ENCODE data around the gene GPBAR1.

GPBAR1 gene

DNA sequence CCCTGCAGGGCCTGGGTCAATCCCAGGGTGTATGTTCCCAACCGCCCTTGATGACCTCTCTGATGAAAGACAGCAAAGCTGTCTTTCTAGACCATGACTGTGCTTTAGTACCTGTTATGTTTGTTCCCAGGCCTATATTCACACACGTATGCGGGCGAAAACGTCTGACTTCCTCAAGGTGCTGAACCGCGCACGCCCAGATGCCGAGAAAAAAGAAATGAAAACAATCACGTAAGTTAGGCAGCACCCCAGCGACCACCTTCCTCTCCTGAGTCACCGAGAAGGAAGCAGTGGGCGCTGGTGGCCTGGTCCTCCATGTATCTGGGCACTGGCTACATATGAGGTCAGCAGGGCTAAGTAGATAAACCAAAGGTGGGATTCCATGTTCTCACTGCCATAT is 11.1 kb upstream of the GPBAR1 start:
- no peaks in the 10 kb centered on the region for H3K27me3 Mint-ChIP-seq (ENCODE audit: low read depth, poor library complexity)
- peaks cover 72% of the 10 kb centered on the region for H3K36me3 Mint-ChIP-seq (ENCODE audit: low read depth)
- H3K4me3 Mint-ChIP-seq: no peak overlapping the region
- TF ChIP-seq, protein P1, sequence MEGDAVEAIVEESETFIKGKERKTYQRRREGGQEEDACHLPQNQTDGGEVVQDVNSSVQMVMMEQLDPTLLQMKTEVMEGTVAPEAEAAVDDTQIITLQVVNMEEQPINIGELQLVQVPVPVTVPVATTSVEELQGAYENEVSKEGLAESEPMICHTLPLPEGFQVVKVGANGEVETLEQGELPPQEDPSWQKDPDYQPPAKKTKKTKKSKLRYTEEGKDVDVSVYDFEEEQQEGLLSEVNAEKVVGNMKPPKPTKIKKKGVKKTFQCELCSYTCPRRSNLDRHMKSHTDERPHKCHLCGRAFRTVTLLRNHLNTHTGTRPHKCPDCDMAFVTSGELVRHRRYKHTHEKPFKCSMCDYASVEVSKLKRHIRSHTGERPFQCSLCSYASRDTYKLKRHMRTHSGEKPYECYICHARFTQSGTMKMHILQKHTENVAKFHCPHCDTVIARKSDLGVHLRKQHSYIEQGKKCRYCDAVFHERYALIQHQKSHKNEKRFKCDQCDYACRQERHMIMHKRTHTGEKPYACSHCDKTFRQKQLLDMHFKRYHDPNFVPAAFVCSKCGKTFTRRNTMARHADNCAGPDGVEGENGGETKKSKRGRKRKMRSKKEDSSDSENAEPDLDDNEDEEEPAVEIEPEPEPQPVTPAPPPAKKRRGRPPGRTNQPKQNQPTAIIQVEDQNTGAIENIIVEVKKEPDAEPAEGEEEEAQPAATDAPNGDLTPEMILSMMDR (IDR thresholded peaks at IDR 0.05): no peak
- H3K4me1 Mint-ChIP-seq: no peaks in the 10 kb centered on the region
- no peak for DNase-seq
- no peak overlapping the region for H3K27ac Mint-ChIP-seq
- no peaks in the 10 kb centered on the region for H3K9me3 Mint-ChIP-seq

GRCh38 chr2:218252509-218253231 is 8.1 kb upstream of the GPBAR1 start:
- Mint-ChIP-seq H3K36me3 (ENCODE audit: low read depth) (peaks cover 68% of the 10 kb centered on the region), H3K27ac (no peak overlapping the region), H3K9me3 (no peaks in the 10 kb centered on the region), H3K4me3 (no peak overlapping the region), H3K4me1 (peaks cover 3% of the 10 kb centered on the region), H3K27me3 (ENCODE audit: low read depth, poor library complexity) (no peaks in the 10 kb centered on the region)
- TF ChIP-seq, protein P1 (IDR thresholded peaks at IDR 0.05): no peak
- no peak for DNase-seq

- TF ChIP-seq, protein P1 (IDR thresholded peaks at IDR 0.05): no peak
- DNase-seq: no peak
- Mint-ChIP-seq H3K4me3 (no peak overlapping the region), H3K4me1 (peaks cover 4% of the 10 kb centered on the region), H3K9me3 (no peaks in the 10 kb centered on the region), H3K27ac (no peak overlapping the region), H3K27me3 (ENCODE audit: low read depth, poor library complexity) (no peaks in the 10 kb centered on the region), H3K36me3 (ENCODE audit: low read depth) (peaks cover 64% of the 10 kb centered on the region)
Observed at GRCh38 chr2:218253232-218253625, 7.6 kb upstream of the GPBAR1 start.

GRCh38 chr2:218255446-218255845 is 5.4 kb upstream of the GPBAR1 start:
- Mint-ChIP-seq H3K4me3 (no peak overlapping the region), H3K36me3 (ENCODE audit: low read depth) (peaks cover 45% of the 10 kb centered on the region), H3K4me1 (peaks cover 22% of the 10 kb centered on the region), H3K27ac (no peak overlapping the region), H3K9me3 (no peaks in the 10 kb centered on the region), H3K27me3 (ENCODE audit: low read depth, poor library complexity) (no peaks in the 10 kb centered on the region)
- TF ChIP-seq, protein P1 (IDR thresholded peaks at IDR 0.05): no peak
- DNase-seq: no peak

- Mint-ChIP-seq H3K27me3 (ENCODE audit: low read depth, poor library complexity) (no peaks in the 10 kb centered on the region), H3K4me3 (no peak overlapping the region), H3K27ac (no peak overlapping the region), H3K36me3 (ENCODE audit: low read depth) (peaks cover 32% of the 10 kb centered on the region), H3K9me3 (no peaks in the 10 kb centered on the region), H3K4me1 (peaks cover 35% of the 10 kb centered on the region)
- DNase-seq: no peak
- TF ChIP-seq, protein P1 (IDR thresholded peaks at IDR 0.05): no peak
Observed at GRCh38 chr2:218256612-218257350, 4.0 kb upstream of the GPBAR1 start.

All from nephron progenitor cell (in vitro differentiated cells).